A673 (cell line): ENCODE results near the gene SYNE3. TPM values are rescaled to one million over a fixed set of nuclear protein-coding genes. Genes with fewer than 3 reads are reported as not detected.

ENCODE experiments used
- BruUV-seq: library from RNA; stranded (reverse); fragments of 400-500 nt; replicated peaks from 2 replicates; lab custom pipeline; 2021; lab: Mats Ljungman, UMichigan
- CTCF ChIA-PET: fragments of 300-600 bp; sonication (Branson Sonifier 250); formaldehyde crosslinking; loops from one replicate; lab custom pipeline; 2022; ENCODE audit warnings: antibody characterized with exemption; lab: Charles Lee
- POLR2A ChIA-PET: fragments of 300-600 bp; sonication (Branson Sonifier 250); formaldehyde crosslinking; loops from one replicate; lab custom pipeline; 2022; ENCODE audit warnings: antibody characterized with exemption; ENCODE audit not compliant: low non-redundant PET; lab: Charles Lee
- DNase-seq: peaks from one replicate; pipeline ENCODE4 v3.0.0-alpha.2; 2015; ENCODE audit warnings: low spot score
- H3K27ac ChIP-seq: fragments of 200-600 bp; sonication (generic); 2 replicates; pipeline ENCODE4 v1.5.1; 2016; ENCODE audit warnings: mixed run types, low read depth, mild to moderate bottlenecking, mixed read lengths, antibody characterized with exemption, low read length; ENCODE audit not compliant: poor library complexity, severe bottlenecking
- H3K27me3 ChIP-seq: fragments of 200-600 bp; sonication (generic); replicated peaks from 2 replicates; pipeline ENCODE4 v1.6.1; 2017; ENCODE audit warnings: mixed run types, low read depth, mild to moderate bottlenecking, mixed read lengths, antibody characterized with exemption, low read length; ENCODE audit not compliant: insufficient read depth, poor library complexity
- H3K36me3 ChIP-seq: fragments of 200-600 bp; sonication (generic); 2 replicates; pipeline ENCODE4 v1.6.1; 2016; ENCODE audit warnings: mixed run types, mild to moderate bottlenecking, mixed read lengths, antibody characterized with exemption, low read length; ENCODE audit not compliant: insufficient read depth, poor library complexity, severe bottlenecking
- H3K4me1 ChIP-seq: fragments of 200-600 bp; sonication (generic); 2 replicates; pipeline ENCODE4 v1.6.1; 2017; ENCODE audit warnings: mixed run types, mild to moderate bottlenecking, mixed read lengths, antibody characterized with exemption, low read length; ENCODE audit not compliant: insufficient read depth, poor library complexity, severe bottlenecking
- H3K4me3 ChIP-seq: fragments of 200-600 bp; sonication (generic); 2 replicates; pipeline ENCODE4 v1.5.1; 2016; ENCODE audit warnings: low read depth, mixed run types, mild to moderate bottlenecking, mixed read lengths, low read length; ENCODE audit not compliant: poor library complexity, severe bottlenecking
- H3K9me3 ChIP-seq: fragments of 200-600 bp; sonication (generic); 2 replicates; pipeline ENCODE4 v1.6.1; 2016; ENCODE audit warnings: mixed run types, low read depth, mild to moderate bottlenecking, mixed read lengths, antibody characterized with exemption, low read length; ENCODE audit not compliant: poor library complexity, severe bottlenecking
- CTCF ChIP-seq: fragments of 300-800, 200-600 bp; sonication (generic); conservative IDR thresholded peaks from 2 replicates; pipeline ENCODE4 v1.5.1; 2017; ENCODE audit warnings: low read depth, mild to moderate bottlenecking, antibody characterized with exemption, low read length, moderate library complexity, mixed read lengths
- EZH2 ChIP-seq: fragments of 200-600 bp; sonication (generic); IDR thresholded peaks from 2 replicates; pipeline ENCODE4 v1.6.1; 2017; ENCODE audit warnings: borderline replicate concordance, low read depth, mild to moderate bottlenecking, mixed read lengths, antibody characterized with exemption, low read length; ENCODE audit not compliant: poor library complexity, severe bottlenecking
- intact Hi-C: fragments of 100-400 bp; cut with micrococcal nuclease; formaldehyde crosslinking; loops from one replicate; pipeline ENCODE4 v1.10.0; 2022; ENCODE audit not compliant: unreplicated experiment
- total RNA-seq: library from RNA; stranded (reverse); gene quantifications from 2 replicates; pipeline ENCODE4 v1.2.3, GENCODE V29; 2021

The SYNE3 gene
- total RNA-seq, 1 experiment from 2014 or later, result 6.4 TPM

GRCh38 chr14:95538801-95539509, 22.5 kb upstream of the SYNE3 start:
- POLR2A ChIA-PET, result interaction anchor here (0.6 kb wide), 1 partner anchor 261 kb away, joined by 4 read pairs; no protein-coding TSS in a partner anchor
- H3K36me3 ChIP-seq, result no peaks in the 10 kb centered on the region
- no peak overlapping the region for H3K4me3 ChIP-seq
- peaks cover 9% of the 10 kb centered on the region for H3K4me1 ChIP-seq
- H3K9me3 ChIP-seq, result no peaks in the 10 kb centered on the region
- TF ChIP-seq CTCF, result no peak
- TF ChIP-seq EZH2, result no peak
- H3K27me3 ChIP-seq, result no peaks in the 10 kb centered on the region
- CTCF ChIA-PET, result no interaction called here
- intact Hi-C loops, result no loop called here
- no peak for DNase-seq
- H3K27ac ChIP-seq, result no peak overlapping the region
- BruUV-seq, result no TSS peak

- intact Hi-C loops, result no loop called here
- TSS peak; percentile 26 for BruUV-seq
- TF ChIP-seq EZH2 (no peak), CTCF (no peak)
- POLR2A ChIA-PET, result interaction anchor here (0.9 kb wide), 1 partner anchor 24 kb away, joined by 3 read pairs; no protein-coding TSS in a partner anchor
- Histone ChIP-seq H3K36me3 (peaks cover 5% of the 10 kb centered on the region), H3K27me3 (no peaks in the 10 kb centered on the region), H3K4me3 (peak overlapping the region; percentile 92), H3K27ac (no peak overlapping the region), H3K9me3 (no peaks in the 10 kb centered on the region), H3K4me1 (peaks cover 14% of the 10 kb centered on the region)
- no peak for DNase-seq
- CTCF ChIA-PET, result no interaction called here
Observed at GRCh38 chr14:95537298-95538089, 21.0 kb upstream of the SYNE3 start.

- no peaks in the 10 kb centered on the region for H3K27me3 ChIP-seq
- no peak for DNase-seq
- intact Hi-C loops, result no loop called here
- POLR2A ChIA-PET, result interaction anchor here (0.9 kb wide), 1 partner anchor 24 kb away, joined by 3 read pairs; no protein-coding TSS in a partner anchor
- peak overlapping the region; percentile 92 for H3K4me3 ChIP-seq
- no peak overlapping the region for H3K27ac ChIP-seq
- CTCF ChIA-PET, result no interaction called here
- no TSS peak for BruUV-seq
- peaks cover 13% of the 10 kb centered on the region for H3K36me3 ChIP-seq
- TF ChIP-seq CTCF, result no peak
- H3K9me3 ChIP-seq, result no peaks in the 10 kb centered on the region
- H3K4me1 ChIP-seq, result peaks cover 21% of the 10 kb centered on the region
Observed at GRCh38 chr14:95536671-95537070, 20.2 kb upstream of the SYNE3 start.
